ENCODE results near the gene CAPZB.

CAPZB gene

DNA sequence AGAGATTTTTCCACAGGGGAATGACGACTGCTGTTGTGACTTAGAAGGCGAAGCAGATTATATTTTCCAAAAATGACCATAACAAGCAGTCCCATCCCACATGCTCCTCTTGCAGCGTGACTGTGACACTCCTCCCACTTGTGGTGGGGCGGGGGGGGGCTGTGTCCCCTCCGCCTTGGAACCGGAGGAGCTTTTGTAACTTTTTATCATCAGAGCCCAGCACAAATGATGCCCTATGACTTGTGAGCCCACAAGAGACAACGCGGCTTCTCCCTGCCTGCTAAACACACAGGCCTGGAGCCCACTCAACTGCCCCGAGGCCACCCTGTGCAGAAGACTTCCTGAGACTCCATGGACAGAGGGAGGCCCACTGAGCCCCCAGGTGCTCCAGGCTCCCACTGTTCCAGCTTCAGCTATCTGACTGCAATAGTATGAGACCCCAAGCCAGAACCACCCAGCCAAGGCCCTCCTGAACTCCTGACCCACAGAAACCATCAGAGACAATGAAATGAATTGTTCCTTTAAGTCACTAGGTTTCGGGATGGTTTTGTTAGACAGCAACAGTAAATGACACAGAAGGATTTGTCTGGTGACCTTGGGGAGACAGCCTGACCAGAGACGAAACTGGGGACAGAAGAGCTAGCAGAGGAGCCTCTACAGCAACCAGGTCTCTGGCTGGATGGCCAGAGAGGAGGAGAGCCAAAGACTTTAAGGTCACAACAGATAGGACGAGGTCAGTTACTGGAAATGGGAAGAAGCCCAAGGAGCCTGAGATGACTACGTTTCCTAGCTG is 58.8 kb downstream of the CAPZB start:
- DNase-seq, result no peak

GRCh38 chr1:19425646-19426239 is 59.6 kb downstream of the CAPZB start:
- no peak for DNase-seq

DNA sequence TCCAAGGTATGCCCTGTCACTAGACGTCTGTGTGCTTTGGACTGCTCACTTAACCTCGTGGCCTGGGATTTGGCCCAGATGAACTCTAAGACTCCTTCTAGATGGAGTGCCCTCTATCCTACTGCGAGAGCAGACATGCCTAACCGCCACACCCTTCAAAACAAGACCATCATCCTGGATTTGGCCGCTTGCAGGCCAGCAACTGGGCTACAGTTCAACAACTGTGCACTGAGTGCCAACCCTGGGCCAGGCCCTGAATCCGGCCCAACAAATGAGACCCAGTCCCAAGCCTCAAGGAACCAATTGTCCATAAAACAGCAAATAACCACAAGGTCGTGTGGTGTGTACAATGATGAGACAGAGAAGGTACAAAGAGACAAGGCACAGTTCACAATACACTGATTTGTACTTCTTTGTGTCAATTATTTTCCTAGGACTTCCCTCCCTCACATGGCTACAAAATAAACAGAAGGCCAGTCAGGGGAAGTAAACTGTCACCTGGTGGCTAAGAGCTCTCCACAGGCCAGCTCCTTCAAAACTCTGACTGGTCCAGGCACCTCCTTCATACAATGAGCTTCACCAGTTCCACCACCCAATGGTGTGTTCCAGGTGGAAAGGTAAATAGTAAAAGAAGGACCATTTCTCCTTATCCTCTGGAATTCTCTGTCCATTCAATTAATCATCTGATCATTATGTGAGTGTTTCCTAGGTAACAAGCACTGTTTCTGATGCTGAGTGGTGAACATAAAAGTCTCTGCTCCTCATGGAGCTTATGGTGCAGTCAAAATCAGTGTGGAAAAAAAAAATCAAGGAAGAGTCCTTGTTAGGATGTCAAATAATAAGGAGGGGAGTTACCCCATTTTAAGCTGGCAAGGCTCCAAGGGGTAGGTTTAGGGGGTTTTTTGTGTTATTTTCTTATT is 60.4 kb downstream of the CAPZB start:
- DNase-seq, result no peak

- DNase-seq, result no peak
Measured at GRCh38 chr1:19423130-19423529, 62.2 kb downstream of the CAPZB start.

- no peak for DNase-seq
Measured at GRCh38 chr1:19421365-19421764, 64.0 kb downstream of the CAPZB start.

DNA sequence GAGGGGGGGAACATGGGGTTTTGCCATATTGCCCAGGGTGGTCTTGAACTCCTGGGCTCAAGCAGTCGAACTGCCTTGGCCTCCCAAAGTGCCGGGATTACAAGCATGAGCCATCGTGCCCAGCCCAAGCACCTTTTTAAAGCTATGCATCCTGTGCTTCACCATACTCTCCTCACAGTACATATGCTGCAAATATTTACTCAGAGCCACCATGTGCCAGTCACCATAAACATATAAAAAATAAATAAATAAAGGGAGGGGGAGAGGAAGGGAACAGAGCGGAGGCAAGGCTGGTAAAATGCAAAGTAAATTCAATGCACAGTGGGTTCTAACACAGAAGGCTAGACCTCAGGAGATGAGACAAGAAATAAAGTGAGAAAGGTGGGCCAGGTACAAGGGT is 64.7 kb downstream of the CAPZB start:
- DNase-seq, result no peak

- no peak for DNase-seq
Measured at GRCh38 chr1:19419691-19420090, 65.6 kb downstream of the CAPZB start.

- DNase-seq, result no peak
Measured at GRCh38 chr1:19418503-19418971, 66.8 kb downstream of the CAPZB start.

DNA sequence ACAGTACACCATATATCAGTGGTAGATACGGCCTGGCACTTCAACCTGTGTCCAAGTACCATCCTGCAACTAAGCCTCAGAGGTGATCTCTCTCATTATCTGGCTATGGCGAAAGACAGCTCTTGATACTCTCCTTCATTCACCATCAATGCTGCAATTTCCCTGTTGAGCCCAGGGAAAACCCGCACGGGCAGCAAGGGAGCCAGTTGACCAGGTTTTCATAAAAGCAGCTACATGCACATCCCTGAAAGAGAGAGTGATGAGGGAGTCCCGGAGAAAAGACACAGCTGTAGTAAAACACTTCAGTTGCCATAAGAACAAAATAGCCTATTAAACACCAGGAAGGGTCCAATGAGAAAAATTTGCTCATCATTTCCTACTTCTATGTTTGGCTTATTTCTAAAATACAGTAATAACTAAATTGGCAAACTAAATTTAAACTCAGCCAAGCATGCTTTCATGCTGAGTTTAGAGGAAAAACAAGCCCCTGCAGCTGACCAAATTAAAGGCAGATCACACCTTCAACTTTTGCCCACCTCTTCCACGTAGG is 68.3 kb downstream of the CAPZB start:
- no peak for DNase-seq

- no peak for DNase-seq
Measured at GRCh38 chr1:19416145-19416544, 69.2 kb downstream of the CAPZB start.

- DNase-seq, result no peak
Measured at GRCh38 chr1:19414515-19415121, 70.7 kb downstream of the CAPZB start.

- no peak for DNase-seq
Measured at GRCh38 chr1:19413999-19414398, 71.3 kb downstream of the CAPZB start.

DNA sequence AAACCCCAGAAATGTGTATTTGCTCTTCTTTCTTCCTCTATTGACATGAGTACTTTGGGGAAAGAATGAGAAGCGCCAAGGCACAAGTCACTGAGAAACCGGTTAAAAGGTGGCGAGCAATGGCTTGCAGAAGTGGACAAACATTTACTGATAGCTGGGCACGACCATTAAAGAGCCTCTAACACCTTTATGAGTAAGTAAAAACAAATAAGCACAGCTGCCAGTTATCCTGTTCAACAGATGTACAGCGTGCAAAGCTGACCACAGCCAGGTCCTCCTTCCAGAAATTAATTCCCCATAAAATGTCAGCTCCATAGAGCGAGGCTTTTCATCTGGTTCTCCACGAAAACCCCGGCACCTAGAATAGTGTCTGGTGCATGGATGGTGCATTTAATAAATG is 72.7 kb downstream of the CAPZB start:
- no peak for DNase-seq

DNA sequence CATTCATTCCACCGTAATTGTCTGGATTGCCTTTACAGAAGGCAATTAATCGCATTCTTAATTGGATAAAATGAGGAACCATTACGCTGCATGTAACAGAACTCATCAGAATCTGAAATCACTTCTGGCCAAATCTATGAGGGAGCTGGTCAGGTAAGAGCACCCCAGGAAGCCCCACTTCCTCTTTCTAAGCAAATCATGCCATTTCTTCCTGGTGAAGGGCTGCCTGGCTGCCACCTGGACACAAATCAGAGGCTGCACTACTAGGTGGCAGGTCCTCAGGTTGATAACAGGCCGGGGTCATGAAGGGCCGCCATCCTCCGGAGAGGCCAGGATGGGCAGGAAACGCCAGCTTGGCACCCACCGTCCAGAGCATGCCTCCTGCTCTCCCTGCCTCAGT is 73.7 kb downstream of the CAPZB start:
- DNase-seq, result no peak

DNA sequence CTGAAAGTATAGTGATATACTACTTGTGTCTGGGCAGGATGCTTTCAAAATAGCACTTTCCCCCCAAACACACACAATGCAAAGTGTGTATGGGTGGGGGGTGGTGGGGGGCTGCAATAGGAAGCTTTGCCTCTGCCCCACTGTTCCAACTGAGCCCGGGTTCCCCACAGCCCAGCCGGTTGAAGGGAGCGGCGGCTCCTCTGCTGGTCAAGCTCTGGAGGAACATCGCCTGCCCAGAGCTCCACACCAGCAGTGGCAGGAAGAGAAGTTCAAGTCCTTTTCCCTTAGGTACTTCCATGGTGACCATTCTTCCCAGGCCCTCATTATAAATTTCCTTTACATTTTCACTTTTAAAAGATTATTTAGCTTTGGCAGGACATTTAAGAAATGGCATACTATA is 74.9 kb downstream of the CAPZB start:
- DNase-seq, result no peak

DNA sequence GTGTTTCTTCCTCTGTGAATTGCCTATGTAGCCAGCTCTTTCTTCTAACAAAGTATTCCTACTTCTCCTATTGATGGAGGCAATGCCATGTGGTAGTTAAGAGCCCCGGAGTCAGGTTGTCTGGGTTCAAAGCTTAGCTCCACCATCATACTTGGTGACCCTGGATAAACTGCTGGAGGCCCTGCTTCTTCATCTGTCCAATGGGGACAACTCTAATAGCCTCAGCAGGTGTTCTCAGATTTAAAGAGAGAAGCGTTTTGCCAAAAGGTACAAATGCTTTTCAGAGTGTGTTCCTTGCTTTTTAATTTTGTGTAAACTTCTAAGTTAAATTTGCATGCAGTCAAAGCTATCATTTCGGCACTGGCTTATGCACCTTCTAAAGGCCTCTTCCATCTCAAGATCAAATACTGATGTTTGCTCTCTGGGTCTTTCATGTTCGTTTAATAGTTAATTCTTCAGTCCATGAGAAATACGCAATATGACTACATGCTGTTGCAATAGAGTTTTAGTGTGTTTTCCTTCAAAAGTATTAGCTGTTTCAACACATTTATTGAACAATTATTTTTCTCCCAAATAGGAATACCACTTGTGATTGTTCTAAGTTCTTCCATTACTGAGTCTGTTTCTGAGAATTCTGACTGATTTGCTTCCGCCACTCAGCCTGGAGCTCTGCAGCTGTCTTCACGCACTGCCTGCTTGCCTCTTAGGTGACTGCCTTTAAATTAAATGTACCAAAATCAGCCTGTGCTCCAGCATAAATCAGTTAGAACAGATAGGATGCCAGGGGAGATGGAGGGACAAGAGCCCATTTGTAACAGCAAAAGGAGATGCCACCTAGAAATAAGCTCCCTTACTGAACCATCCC is 75.6 kb downstream of the CAPZB start:
- no peak for DNase-seq

DNA sequence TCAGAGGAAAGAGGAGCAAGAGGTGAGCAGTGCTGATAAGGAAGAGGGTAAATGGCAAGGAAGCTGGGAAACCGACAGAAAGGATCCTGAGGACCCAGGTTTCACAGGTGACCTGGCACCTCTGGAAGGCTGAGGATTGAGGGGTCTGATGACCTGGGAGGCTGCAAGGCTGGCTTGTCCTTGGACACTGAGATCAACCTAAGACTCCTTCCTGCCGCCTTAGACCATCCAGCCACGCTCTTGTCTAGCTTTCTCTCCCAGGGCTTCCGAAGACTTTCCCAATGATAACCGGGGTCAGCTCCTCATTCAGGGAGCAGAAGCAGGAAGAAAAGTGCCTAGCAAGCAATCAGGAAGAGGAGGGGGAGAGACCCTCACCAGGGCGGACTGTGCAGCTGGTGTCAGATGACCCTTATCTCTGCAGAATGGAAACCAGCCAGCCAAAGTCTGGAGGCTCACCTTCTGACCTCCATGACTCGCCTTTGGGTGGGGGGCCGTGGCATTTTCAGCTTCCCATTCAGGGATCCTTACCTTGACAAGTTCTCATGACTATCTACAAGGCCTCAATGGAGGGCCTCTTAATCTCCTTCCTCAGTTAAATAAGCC is 77.7 kb downstream of the CAPZB start:
- DNase-seq, result no peak

DNA sequence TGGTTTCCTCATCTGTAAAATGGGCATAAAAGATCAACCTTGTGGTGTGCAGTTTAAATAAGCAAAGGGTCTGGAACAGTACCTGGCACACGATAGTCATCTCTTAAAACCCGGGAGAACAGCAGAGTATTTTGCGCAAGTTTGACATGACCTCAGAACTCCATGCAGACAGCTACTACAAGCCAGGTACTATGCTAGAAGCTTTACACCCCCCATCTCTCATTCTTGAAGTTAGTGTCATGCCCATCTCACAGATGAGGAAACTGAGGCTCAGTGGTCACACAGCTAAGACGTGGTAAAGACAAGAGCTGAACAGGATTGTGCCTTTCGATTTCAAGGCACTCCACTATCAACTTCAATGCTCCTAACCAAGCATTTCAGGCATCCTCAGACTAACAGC is 78.7 kb downstream of the CAPZB start:
- DNase-seq, result no peak

DNA sequence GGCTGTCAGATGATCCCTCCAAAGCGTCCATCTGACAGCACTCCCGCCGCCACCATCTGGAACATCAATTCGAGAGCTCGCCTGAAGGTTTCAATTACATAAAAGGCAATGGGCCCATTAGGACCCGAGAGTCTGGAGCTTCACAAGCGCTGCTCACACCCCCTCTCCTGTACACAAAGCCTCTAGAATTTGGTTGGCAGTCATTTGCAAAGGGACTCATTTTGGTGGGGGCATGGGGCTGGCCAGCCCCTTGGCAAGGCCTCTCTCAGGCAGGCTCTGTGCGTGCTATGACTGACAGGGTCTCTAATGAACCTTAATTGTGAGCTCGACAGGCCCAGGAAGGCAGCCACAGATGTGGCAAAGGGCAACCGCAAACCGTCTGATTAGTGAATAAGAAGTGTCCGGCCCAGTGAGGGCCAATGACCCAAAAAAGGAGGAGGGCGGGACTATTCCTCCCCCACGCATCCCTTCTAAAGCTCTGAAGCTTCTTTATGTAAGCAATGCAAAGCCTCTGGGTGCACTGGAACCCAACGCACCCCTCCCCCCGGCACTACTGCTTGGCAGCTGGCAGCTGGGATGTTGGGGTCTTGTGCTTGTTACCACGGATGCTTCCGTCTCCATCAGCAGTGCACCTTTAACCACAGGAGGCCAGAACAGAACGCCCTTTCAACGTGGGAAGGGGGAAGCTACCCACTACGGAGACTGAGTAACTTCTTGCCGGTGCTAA is 79.4 kb downstream of the CAPZB start:
- DNase-seq, result no peak

- no peak for DNase-seq
Measured at GRCh38 chr1:19405195-19405760, 80.1 kb downstream of the CAPZB start.
